HepG2 (cell line): Measurements from ENCODE around the gene TNNI3. TPM values are rescaled to one million over a fixed set of nuclear protein-coding genes. Genes with fewer than 3 reads are reported as not detected.

Experiments used
- BRF2 ChIP-seq: sonication (generic); formaldehyde crosslinking; IDR thresholded peaks from 2 replicates; pipeline ENCODE4 v1.8.1; 2022; ENCODE audit warnings: mild to moderate bottlenecking, missing genetic modification reagents
- MAX ChIP-seq: IDR thresholded peaks from 2 replicates; pipeline ENCODE4 v1.6.1; 2012; ENCODE audit warnings: inconsistent platforms
- MLXIP ChIP-seq: sonication (generic); formaldehyde crosslinking; IDR thresholded peaks from 2 replicates; pipeline ENCODE4 v1.9.0; 2021; ENCODE audit warnings: missing genetic modification reagents, borderline replicate concordance
- NFYC ChIP-seq: IDR thresholded peaks from 2 replicates; pipeline ENCODE4 v1.6.1; 2016; ENCODE audit warnings: missing genetic modification reagents, missing compliant biosample characterization
- SALL1 ChIP-seq: sonication (generic); formaldehyde crosslinking; IDR thresholded peaks from 2 replicates; pipeline ENCODE4 v1.8.0; 2022; ENCODE audit warnings: mild to moderate bottlenecking, missing genetic modification reagents
- SPEN ChIP-seq: sonication (generic); formaldehyde crosslinking; IDR thresholded peaks from 2 replicates; pipeline ENCODE4 v1.5.1; 2020; ENCODE audit warnings: low read depth, mild to moderate bottlenecking, missing genetic modification reagents
- TAF1 ChIP-seq: sonication (generic); formaldehyde crosslinking; IDR thresholded peaks from 2 replicates; pipeline ENCODE4 v1.4.0; 2020; ENCODE audit warnings: missing genetic modification reagents
- ZFX ChIP-seq: sonication (generic); formaldehyde crosslinking; IDR thresholded peaks from 2 replicates; pipeline ENCODE4 v1.4.0; 2020; ENCODE audit warnings: mild to moderate bottlenecking, low read depth, missing genetic modification reagents, moderate library complexity
- ZSCAN29 ChIP-seq: sonication (generic); formaldehyde crosslinking; conservative IDR thresholded peaks from 2 replicates; pipeline ENCODE4 v1.4.0; 2020; ENCODE audit warnings: mild to moderate bottlenecking, missing genetic modification reagents
- polyA plus RNA-seq, 8 experiments: library from polyadenylated mRNA; depleted of rRNA in 3 of 8; stranded (reverse) in 7 of 8; unstranded in 1 of 8; fragments of >200 nt; fragmentation: Illumina TruSeq in 4 of 8; extraction: Trizol in 4 of 8; gene quantifications; 2 replicates each; pipeline versions ENCODE4 v1.2.1 to v1.2.3, GENCODE V29; 2011 to 2016; ENCODE audit warnings: low read depth in 4 of 8, missing spikeins in 1 of 8, mixed read lengths in 1 of 8; ENCODE audit not compliant: insufficient read depth in 1 of 8
- total RNA-seq, 5 experiments: library from RNA; depleted of rRNA; stranded (reverse); fragments of >200 nt; fragmentation: Illumina TruSeq; extraction: Trizol; gene quantifications; 2 replicates each; pipeline ENCODE4 v1.2.3, GENCODE V29; 2016; ENCODE audit warnings: low read depth in 1 of 5
- TF ChIP-seq, protein P1 (sequence below): sonication (generic); formaldehyde crosslinking; IDR thresholded peaks from 2 replicates; pipeline ENCODE4 v1.4.0; 2020; ENCODE audit warnings: missing genetic modification reagents, mild to moderate bottlenecking, borderline replicate concordance

Gene TNNI3
- total and polyA plus RNA-seq, 2 of the 13 experiments (the other 11 are each of a cell fraction or from before 2014, with no cell fraction given): 3.5 to 3.7 TPM

- TF ChIP-seq SPEN (CRISPR knock-in tag) (0 out of 2 replicates have a peak, but pooled peaks have one; percentile 13), MAX (peak; percentile 41; the same call in 1 of the 2 replicates), ZSCAN29 (CRISPR knock-in tag) (0 out of 2 replicates have a peak, but pooled peaks have one; percentile 39), BRF2 (CRISPR knock-in tag) (no peak), TAF1 (CRISPR knock-in tag) (peak; percentile 37; the same call in 1 of the 2 replicates), NFYC (CRISPR knock-in tag) (0 out of 2 replicates have a peak, but pooled peaks have one; percentile 20), MLXIP (CRISPR knock-in tag) (no peak), SALL1 (CRISPR knock-in tag) (no peak), ZFX (peak; percentile 32; the same call in 1 of the 2 replicates)
- TF ChIP-seq, protein P1, sequence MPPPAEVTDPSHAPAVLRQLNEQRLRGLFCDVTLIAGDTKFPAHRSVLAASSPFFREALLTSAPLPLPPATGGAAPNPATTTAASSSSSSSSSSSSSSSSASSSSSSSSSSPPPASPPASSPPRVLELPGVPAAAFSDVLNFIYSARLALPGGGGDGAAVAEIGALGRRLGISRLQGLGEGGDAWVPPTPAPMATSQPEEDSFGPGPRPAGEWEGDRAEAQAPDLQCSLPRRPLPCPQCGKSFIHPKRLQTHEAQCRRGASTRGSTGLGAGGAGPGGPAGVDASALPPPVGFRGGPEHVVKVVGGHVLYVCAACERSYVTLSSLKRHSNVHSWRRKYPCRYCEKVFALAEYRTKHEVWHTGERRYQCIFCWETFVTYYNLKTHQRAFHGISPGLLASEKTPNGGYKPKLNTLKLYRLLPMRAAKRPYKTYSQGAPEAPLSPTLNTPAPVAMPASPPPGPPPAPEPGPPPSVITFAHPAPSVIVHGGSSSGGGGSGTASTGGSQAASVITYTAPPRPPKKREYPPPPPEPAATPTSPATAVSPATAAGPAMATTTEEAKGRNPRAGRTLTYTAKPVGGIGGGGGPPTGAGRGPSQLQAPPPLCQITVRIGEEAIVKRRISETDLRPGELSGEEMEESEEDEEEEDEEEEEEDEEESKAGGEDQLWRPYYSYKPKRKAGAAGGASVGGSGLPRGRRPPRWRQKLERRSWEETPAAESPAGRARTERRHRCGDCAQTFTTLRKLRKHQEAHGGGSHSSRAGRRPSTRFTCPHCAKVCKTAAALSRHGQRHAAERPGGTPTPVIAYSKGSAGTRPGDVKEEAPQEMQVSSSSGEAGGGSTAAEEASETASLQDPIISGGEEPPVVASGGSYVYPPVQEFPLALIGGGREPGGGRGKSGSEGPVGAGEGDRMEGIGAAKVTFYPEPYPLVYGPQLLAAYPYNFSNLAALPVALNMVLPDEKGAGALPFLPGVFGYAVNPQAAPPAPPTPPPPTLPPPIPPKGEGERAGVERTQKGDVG (CRISPR knock-in tag): no peak
Observed at GRCh38 chr19:55156202-55157063, 1.1 kb downstream of the TNNI3 start (continued).
